Measurements from ENCODE around the gene NADSYN1.
A peak's percentile ranks its signal among the peaks of the same experiment; 100 is the strongest.

The NADSYN1 gene

GRCh38 chr11:71450939-71451338 is 2.1 kb upstream of the NADSYN1 start:
- DNase-seq (ENCODE audit: low read depth in 1 of 2, low spot score in 1 of 2), result no peak

GRCh38 chr11:71451596-71452198 is 1.3 kb upstream of the NADSYN1 start:
- DNase-seq (ENCODE audit: low read depth in 1 of 2, low spot score in 1 of 2), result no peak

GRCh38 chr11:71452199-71453036 is 585 bp upstream of the NADSYN1 start:
- peak; percentile 31 to 38 for DNase-seq (ENCODE audit: low read depth in 1 of 2, low spot score in 1 of 2)

DNA sequence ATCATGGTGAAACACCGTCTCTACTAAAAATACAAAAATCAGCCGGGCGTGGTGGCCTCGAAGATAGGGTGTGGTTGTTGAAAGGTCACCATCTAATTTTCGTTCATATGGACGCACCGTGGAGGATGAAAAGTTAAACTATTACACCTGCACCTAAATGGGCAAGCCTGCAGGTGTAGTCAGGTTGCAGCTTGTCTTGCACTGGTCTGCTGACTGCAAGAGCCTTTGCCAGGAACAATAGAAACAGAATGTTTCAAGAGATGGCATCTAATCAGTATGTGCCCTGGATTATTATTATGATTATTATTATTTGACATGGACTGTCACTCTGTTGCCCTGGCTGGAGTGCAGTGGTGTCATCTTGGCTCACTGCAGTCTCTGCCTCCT is 908 bp downstream of the NADSYN1 start:
- DNase-seq (ENCODE audit: low read depth in 1 of 2, low spot score in 1 of 2), result no peak

DNA sequence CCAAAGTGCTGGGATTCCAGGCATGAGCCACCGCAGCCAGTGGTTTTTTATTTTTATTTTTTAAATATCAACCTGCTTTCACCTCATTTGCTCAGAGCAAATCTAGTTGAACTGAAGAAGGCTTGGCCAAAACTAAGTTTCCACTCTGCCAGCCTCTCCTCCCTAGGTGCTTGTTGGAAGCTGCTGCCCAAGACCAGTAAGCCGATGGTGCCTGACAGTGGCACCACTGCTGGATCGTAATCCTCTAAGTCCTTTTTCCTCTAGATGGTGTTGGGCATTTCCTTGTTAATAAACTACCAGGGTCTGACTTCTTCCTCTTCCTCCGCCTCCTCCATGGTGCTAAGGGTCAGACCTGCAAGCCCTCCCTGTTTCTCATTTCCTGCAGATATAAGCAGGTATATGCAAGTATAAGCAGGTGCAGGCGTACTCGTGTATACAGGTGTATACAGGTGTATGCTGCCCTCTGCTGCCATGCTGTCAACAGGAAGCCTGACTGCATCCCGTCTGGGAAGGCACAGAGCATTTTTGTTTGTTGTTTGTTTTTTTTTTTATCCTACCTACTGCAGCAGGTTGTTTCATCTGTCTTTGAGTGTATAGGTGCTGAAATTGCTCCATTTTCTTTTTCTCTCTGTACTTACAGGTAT is 1.6 kb downstream of the NADSYN1 start:
- DNase-seq (ENCODE audit: low read depth in 1 of 2, low spot score in 1 of 2), result no peak

DNA sequence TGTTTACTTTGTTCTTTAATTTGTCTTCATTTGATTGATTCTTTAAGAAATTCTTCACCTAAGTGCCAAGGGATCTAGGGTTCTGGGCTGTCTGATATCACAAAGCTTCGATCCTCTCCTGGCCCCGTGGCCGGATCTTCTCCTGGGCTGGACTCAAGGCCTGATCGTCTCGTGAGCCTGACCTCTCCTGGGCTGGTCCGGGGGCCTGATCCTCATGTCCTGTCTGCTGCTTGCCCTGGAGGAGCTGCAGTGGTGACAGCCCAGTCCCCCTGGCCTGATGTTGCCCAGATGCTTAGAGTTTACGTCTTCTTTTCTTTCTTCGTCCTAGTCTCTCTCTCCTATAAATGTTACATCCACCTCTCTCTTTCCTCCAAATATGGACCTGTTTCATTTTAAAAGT is 3.3 kb downstream of the NADSYN1 start:
- DNase-seq (ENCODE audit: low read depth in 1 of 2, low spot score in 1 of 2), result no peak

- DNase-seq (ENCODE audit: low read depth in 1 of 2, low spot score in 1 of 2), result no peak
Measured at GRCh38 chr11:71456831-71457230, 3.8 kb downstream of the NADSYN1 start.

- DNase-seq (ENCODE audit: low read depth in 1 of 2, low spot score in 1 of 2), result no peak
Measured at GRCh38 chr11:71458146-71459070, 5.4 kb downstream of the NADSYN1 start.

- no peak for DNase-seq (ENCODE audit: low read depth in 1 of 2, low spot score in 1 of 2)
Measured at GRCh38 chr11:71459076-71459766, 6.2 kb downstream of the NADSYN1 start.

DNA sequence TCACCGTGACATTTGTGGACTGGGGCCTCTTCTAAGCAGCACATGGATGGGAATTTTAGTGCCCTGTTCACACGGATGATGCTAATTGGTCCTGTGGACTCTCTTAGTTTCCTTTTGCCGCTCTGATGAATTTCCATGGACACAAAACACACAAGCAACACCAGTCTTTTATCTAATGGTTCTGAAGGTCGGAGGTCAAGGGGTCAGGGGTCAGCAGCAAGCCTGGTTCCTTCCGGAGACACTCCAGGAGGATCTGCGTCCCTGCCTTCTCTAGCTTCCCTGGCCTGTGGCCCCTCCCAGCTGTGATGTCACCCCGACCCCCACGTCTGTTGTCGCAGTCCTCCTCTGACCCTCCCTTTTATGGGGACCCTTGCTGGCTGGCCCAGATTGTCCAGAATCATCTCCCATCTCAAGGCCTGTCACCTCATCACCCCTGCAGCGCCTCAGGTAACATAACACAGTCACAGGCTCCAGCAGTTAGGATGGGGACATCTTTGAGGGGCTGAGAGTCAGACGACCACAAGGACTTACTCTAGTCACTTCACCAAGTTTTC is 6.8 kb downstream of the NADSYN1 start:
- DNase-seq (ENCODE audit: low read depth in 1 of 2, low spot score in 1 of 2), result no peak

- no peak for DNase-seq (ENCODE audit: low read depth in 1 of 2, low spot score in 1 of 2)
Measured at GRCh38 chr11:71461696-71462095, 8.7 kb downstream of the NADSYN1 start.

DNA sequence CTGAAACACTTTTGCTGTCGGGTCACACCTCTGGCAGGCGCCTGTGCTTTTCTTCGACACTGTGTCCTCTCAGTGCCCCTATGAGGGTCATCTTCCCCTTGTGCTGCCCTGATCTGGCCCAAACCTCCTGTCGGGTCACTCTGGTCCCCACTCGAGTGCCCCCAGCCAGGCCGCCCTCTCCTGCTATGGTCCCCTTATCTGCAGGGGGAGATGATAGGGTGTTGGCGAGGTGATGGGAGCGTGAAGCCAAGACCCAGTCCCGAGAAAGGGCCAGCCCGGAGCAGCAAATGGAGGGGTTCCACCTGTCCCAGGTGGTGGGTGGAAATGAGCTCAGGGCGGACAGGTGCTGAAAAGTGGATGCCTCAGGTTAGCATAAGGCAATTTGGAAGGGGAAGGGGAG is 9.7 kb downstream of the NADSYN1 start:
- no peak for DNase-seq (ENCODE audit: low read depth in 1 of 2, low spot score in 1 of 2)

- DNase-seq (ENCODE audit: low read depth in 1 of 2, low spot score in 1 of 2), result no peak
Measured at GRCh38 chr11:71463331-71464211, 10.6 kb downstream of the NADSYN1 start.

- no peak for DNase-seq (ENCODE audit: low read depth in 1 of 2, low spot score in 1 of 2)
Measured at GRCh38 chr11:71465054-71465453, 12.1 kb downstream of the NADSYN1 start.

DNA sequence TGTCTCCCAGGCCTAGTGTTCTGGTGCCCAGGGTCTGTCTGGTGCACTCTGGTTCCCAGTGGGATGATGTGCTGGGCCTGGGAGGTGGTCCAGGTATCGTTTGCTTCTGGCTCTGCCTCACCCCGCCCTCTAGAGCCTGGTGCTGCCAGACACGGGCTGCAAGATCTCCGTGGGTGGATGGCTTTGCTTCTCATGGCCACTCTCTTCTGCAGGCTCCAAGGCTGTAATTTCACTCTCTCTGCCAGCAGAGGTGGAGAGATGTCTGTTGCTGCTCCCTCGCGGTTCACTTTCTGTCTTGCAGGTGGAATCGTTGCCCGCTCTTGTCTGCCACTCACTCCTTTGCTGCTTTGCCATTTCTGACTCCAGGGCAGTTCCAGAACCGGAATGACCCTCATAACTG is 13.4 kb downstream of the NADSYN1 start:
- DNase-seq (ENCODE audit: low read depth in 1 of 2, low spot score in 1 of 2), result no peak

- DNase-seq (ENCODE audit: low read depth in 1 of 2, low spot score in 1 of 2), result no peak
Measured at GRCh38 chr11:71467164-71467563, 14.2 kb downstream of the NADSYN1 start.

- no peak for DNase-seq (ENCODE audit: low read depth in 1 of 2, low spot score in 1 of 2)
Measured at GRCh38 chr11:71470946-71471345, 17.9 kb downstream of the NADSYN1 start.

- DNase-seq (ENCODE audit: low read depth in 1 of 2, low spot score in 1 of 2), result no peak
Measured at GRCh38 chr11:71472357-71472885, 19.4 kb downstream of the NADSYN1 start.

All from activated T-helper 1 cell treated with anti-CD3 and anti-CD28 coated beads, Interleukin-2, amount 50 U/mL, for 16 hours (primary cell).